Mucosa of stomach (tissue), 1 donor: ENCODE data around the gene SOS2.
"Not testable (repeated sequence)": the region's sequence is repeated elsewhere in the genome, so short reads cannot be mapped to it uniquely, and the experiment has no call there.

ENCODE experiments used
- H3K27me3 ChIP-seq: one replicate; pipeline ENCODE4 v1.7.0; 2013; ENCODE audit warnings: mild to moderate bottlenecking, low read length; ENCODE audit not compliant: control insufficient read depth, insufficient read depth
- H3K36me3 ChIP-seq: one replicate; pipeline ENCODE4 v1.7.0; 2013; ENCODE audit warnings: low read length; ENCODE audit not compliant: control insufficient read depth, insufficient read depth
- H3K4me1 ChIP-seq: one replicate; pipeline ENCODE4 v1.7.0; 2013; ENCODE audit warnings: mild to moderate bottlenecking, low read length; ENCODE audit not compliant: control insufficient read depth, insufficient read depth
- H3K4me3 ChIP-seq: one replicate; pipeline ENCODE4 v1.7.0; 2013; ENCODE audit warnings: low read length
- H3K9ac ChIP-seq: one replicate; pipeline ENCODE4 v1.7.0; 2013; ENCODE audit warnings: mild to moderate bottlenecking, low read length, moderate library complexity
- H3K9me3 ChIP-seq: one replicate; pipeline ENCODE4 v1.7.0; 2013; ENCODE audit warnings: mild to moderate bottlenecking, low read length, moderate library complexity; ENCODE audit not compliant: control insufficient read depth
- donor health status: Pancreatic carcinoma.

Gene SOS2

GRCh38 chr14:50167381-50167780, 64.0 kb downstream of the SOS2 start:
- H3K9me3 ChIP-seq, H3K9ac ChIP-seq, H3K27me3 ChIP-seq, H3K4me1 ChIP-seq, H3K36me3 ChIP-seq, H3K4me3 ChIP-seq: not testable (repeated sequence)

DNA sequence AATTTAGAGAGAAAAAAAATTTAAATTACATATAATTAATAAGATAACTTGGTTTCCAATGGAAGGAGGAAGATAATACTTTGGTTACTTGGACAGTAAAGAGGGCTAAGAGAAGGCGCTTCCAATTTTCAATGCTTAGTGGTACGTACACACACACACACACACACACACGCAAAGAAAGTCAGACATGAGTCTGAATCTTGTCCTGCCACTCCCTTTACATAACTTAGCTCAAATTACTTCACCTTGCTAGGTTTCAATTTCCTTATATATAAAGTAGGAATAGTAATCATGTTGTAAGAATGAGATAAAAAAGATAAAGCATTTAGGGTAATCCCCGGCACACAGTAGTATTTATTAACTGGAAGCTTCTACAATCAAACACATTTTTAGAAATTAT, 75.3 kb downstream of the SOS2 start:
- Histone ChIP-seq H3K4me1 (no peaks in the 10 kb centered on the region), H3K9ac (no peak overlapping the region), H3K9me3 (no peaks in the 10 kb centered on the region), H3K27me3 (no peaks in the 10 kb centered on the region), H3K36me3 (no peaks in the 10 kb centered on the region), H3K4me3 (no peak overlapping the region)

DNA sequence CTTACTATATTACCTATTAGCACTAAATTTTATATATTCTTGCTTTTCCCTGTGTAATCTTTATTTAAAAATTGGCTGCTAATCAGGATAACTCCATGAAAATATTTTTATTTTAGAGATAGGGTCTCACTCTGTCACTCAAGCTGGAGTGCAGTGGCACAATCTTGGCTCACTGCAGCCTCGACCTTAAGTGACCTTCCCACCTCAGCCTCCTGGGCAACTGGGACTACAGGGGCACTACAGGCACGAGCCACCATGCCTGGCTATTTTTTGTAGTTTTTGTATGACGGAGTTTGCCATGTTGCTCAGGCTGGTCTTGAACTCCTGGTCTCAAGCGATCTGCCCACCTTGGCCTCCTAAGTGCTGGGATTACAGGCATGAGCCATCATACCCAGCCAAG, 82.6 kb downstream of the SOS2 start:
- H3K36me3 ChIP-seq: no peaks in the 10 kb centered on the region
- no peaks in the 10 kb centered on the region for H3K9me3 ChIP-seq
- no peaks in the 10 kb centered on the region for H3K4me1 ChIP-seq
- H3K4me3 ChIP-seq: no peak overlapping the region
- no peak overlapping the region for H3K9ac ChIP-seq
- no peaks in the 10 kb centered on the region for H3K27me3 ChIP-seq

- no peaks in the 10 kb centered on the region for H3K36me3 ChIP-seq
- no peaks in the 10 kb centered on the region for H3K4me1 ChIP-seq
- no peak overlapping the region for H3K4me3 ChIP-seq
- H3K9me3 ChIP-seq: no peaks in the 10 kb centered on the region
- H3K27me3 ChIP-seq: no peaks in the 10 kb centered on the region
- H3K9ac ChIP-seq: no peak overlapping the region
Measured at GRCh38 chr14:50139192-50139591, 92.2 kb downstream of the SOS2 start.

DNA sequence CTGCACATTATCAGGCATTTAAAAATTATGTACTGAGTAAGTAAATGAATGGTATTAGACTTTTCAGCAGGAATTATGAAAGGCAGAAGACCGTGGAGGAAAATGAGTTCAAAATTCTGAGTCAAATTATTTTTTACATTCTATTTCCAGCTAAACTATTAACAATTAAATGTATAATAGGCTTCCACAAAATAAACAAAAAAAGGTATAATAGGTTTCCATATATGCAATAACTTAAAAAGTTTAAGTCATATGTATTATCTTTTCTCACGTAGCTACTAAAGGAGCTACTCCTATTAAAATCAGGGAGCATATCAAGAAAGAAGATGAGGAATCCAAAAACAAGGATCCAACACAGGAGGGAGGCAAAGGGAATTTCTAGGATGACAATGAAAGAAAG, 103.6 kb downstream of the SOS2 start:
- Histone ChIP-seq H3K27me3 (no peaks in the 10 kb centered on the region), H3K9me3 (no peaks in the 10 kb centered on the region), H3K4me3 (no peak overlapping the region), H3K36me3 (no peaks in the 10 kb centered on the region), H3K4me1 (no peaks in the 10 kb centered on the region), H3K9ac (no peak overlapping the region)

DNA sequence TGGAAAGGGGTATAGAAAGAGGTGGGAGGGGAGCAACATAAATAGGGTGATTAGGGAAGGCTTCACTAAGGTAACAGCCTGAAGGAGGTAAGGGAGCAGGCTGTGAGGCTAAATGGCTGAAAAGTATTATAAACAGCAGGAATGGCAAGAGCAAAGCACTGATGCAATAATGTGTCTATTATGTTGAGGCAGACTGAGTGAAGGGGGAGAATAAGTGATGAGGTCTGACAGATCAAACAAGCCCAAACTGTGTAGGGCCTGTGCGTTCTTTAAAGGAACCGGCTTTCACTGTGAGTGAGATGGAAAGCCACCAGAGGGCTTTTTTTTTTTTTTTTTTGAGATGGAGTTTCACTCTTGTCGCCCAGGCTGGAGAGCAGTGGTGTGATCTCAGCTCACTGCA, 108.3 kb downstream of the SOS2 start:
- Histone ChIP-seq H3K9me3 (no peaks in the 10 kb centered on the region), H3K9ac (no peak overlapping the region), H3K27me3 (no peaks in the 10 kb centered on the region), H3K4me3 (no peak overlapping the region), H3K36me3 (no peaks in the 10 kb centered on the region), H3K4me1 (no peaks in the 10 kb centered on the region)

- Histone ChIP-seq H3K4me3 (no peak overlapping the region), H3K9ac (no peak overlapping the region)
Measured at GRCh38 chr14:50122291-50122690, 109.1 kb downstream of the SOS2 start.

GRCh38 chr14:50121486-50121885, 109.9 kb downstream of the SOS2 start:
- Histone ChIP-seq H3K9me3 (no peaks in the 10 kb centered on the region), H3K9ac (no peak overlapping the region), H3K27me3 (no peaks in the 10 kb centered on the region), H3K36me3 (no peaks in the 10 kb centered on the region), H3K4me1 (no peaks in the 10 kb centered on the region), H3K4me3 (no peak overlapping the region)

More at GRCh38 chr14:50122291-50122690, 109.1 kb downstream of the SOS2 start:
- no peaks in the 10 kb centered on the region for H3K9me3 ChIP-seq
- H3K36me3 ChIP-seq: no peaks in the 10 kb centered on the region
- no peaks in the 10 kb centered on the region for H3K4me1 ChIP-seq
- no peaks in the 10 kb centered on the region for H3K27me3 ChIP-seq

DNA sequence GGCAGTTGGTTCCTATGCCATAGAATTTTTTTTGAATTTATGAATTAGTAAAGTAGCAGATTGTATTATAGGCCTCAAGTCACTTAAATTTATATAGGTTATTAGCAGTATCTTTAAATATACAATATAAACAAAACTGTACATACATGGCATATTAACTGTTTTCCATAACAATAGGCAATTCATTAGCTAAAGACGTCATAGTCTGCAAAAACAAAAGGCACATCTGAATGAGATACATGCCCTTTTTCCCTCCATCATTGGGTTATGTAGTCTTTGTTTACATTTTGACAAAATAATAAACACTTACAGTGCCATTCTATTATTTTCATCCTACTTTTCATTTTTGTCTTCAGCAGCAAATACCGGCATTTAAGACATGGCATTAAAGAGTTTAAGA, 113.9 kb downstream of the SOS2 start:
- H3K4me1 ChIP-seq: peaks cover 6% of the 10 kb centered on the region
- H3K9me3 ChIP-seq: no peaks in the 10 kb centered on the region
- no peak overlapping the region for H3K9ac ChIP-seq
- no peaks in the 10 kb centered on the region for H3K27me3 ChIP-seq
- H3K36me3 ChIP-seq: no peaks in the 10 kb centered on the region
- H3K4me3 ChIP-seq: no peak overlapping the region

GRCh38 chr14:50116966-50117365, 114.4 kb downstream of the SOS2 start:
- H3K4me3 ChIP-seq: peak overlapping the region; percentile 49
- peak overlapping the region; percentile 78 for H3K9ac ChIP-seq
- H3K36me3 ChIP-seq: no peaks in the 10 kb centered on the region
- no peaks in the 10 kb centered on the region for H3K27me3 ChIP-seq
- peaks cover 6% of the 10 kb centered on the region for H3K4me1 ChIP-seq
- no peaks in the 10 kb centered on the region for H3K9me3 ChIP-seq

DNA sequence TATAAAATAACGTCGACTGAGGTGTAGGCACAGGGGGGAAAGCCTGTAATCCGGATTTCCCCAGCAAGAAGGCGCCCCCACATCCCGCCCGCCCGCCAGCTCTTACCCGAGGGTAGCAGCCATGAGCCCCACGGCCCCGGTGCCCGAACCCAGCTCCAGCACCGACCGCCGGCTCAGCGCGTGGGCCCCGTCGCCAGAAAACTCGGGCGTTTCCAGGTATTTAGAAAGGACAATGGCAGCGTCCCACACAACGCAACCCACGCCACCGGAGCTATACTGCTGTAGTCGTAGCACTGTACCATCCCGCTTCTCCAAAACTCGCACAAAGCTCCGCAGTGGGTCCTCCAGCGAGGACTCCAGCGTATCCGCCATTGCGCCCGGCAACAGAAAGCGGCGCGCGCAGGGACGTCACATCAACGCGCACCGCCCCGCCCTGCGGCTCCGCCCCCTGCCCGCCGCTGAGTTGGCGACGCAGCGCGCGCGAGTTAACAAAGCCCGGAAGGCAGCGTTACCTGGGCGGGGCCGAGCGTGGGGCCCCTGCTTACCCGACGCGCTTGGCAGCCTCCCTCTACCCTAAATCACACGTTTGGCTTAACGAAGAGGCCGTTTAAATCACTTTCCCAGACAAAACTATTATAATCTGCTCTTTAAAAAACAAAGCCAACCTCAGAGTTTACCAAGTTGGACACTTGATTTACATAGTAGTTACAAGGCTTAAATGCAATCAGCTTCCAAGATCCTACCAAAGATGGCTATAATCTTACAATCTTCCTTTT, 115.0 kb downstream of the SOS2 start, which contains the start of gene VCPKMT:
TSS of gene VCPKMT (minus strand) at position 392 of the 776 bp plus-strand sequence. CDS start at position 372, 20 bp downstream.
- H3K4me3 ChIP-seq: peak within 1 kb of the TSS; percentile 49

DNA sequence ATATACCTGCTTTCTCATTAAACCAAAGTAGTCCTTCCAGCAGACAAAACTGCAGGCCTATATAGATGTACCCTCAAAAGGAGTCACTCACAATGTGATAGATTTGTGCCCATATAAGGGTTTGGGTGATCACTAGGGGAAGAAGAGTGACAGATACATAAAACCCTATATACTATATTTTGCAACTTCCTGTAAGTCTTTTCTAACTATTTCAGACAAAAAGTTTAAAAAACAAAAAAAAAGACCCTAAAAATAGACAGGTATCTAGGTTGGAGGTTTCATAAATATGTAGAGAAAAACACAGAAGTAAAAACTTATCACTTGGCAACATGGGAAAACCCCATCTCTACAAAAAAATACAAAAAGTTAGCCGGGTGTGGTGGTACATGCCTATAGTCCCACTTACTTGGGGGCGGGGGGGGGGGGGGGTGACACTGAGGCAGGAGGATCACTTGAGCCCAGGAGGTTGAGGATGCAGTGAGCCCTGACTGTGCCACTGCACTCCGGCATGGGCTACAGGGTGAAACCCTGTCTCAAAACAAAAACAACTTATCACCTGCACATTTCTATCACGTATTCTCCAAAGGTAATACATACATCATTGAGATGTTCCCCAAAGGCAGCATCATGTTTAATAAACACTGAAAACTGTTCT, 117.9 kb downstream of the SOS2 start:
- Histone ChIP-seq H3K4me1 (peaks cover 6% of the 10 kb centered on the region), H3K9me3 (no peaks in the 10 kb centered on the region), H3K4me3 (no peak overlapping the region), H3K9ac (no peak overlapping the region), H3K27me3 (no peaks in the 10 kb centered on the region), H3K36me3 (no peaks in the 10 kb centered on the region)

More for the DNA sequence above, 115.0 kb downstream of the SOS2 start, which contains the start of gene VCPKMT:
- H3K36me3 ChIP-seq: no peaks in the 10 kb centered on the region
- H3K4me1 ChIP-seq: peaks cover 6% of the 10 kb centered on the region
- no peaks in the 10 kb centered on the region for H3K9me3 ChIP-seq
- peak within 1 kb of the TSS; percentile 78 for H3K9ac ChIP-seq
- no peaks in the 10 kb centered on the region for H3K27me3 ChIP-seq
